ENCODE measurements around the gene STT3A.

STT3A gene

GRCh38 chr11:125588505-125588904, 4.1 kb upstream of the STT3A start:
- no peak for DNase-seq (ENCODE audit: low spot score)

- peak; percentile 16 for DNase-seq (ENCODE audit: low spot score)
These were observed 875 bp upstream of the STT3A start for GRCh38 chr11:125591649-125592304.

GRCh38 chr11:125593114-125593820, 615 bp downstream of the STT3A start:
- peak; percentile 32 for DNase-seq (ENCODE audit: low spot score)

GRCh38 chr11:125594958-125595357, 2.3 kb downstream of the STT3A start:
- no peak for DNase-seq (ENCODE audit: low spot score)

DNA sequence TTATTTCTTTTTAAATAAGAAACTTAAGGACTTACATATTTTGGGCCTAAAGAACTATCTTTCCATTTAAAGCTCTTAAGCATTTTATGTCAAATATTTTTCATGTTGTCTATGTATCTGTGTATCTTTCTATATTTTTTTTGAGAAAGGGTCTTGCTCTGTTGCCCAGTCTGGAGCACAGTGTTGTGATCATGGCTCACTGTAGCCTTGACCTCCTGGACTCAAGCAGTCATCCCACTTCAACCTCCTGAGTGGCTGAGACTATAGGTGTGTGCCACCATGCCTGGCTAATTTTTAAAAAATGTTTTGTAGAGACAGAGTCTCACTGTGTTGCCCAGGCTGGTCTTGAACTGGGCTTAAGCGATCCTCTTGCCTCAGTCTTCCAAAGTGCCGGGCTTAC, 8.0 kb downstream of the STT3A start:
- no peak for DNase-seq (ENCODE audit: low spot score)

DNA sequence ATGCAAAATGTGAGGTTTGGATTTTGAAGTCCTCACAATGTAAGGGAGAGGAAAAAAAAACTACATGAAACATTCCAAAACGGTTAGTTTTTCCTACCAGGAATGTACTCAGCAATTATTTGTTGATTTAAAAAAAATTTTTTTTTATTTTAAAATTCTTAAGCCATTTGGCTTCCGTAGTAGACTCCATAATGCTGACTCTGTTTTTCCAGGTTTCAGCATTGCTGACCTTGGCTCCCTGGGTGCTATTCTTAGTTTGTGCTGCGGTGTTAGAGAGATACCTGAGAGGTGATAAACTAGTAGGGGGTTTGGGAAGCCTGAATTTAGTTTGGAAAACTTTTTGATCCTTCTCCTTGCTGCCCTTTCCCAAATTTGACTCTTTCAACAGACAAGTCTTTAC, 10.6 kb downstream of the STT3A start:
- DNase-seq (ENCODE audit: low spot score): no peak

DNA sequence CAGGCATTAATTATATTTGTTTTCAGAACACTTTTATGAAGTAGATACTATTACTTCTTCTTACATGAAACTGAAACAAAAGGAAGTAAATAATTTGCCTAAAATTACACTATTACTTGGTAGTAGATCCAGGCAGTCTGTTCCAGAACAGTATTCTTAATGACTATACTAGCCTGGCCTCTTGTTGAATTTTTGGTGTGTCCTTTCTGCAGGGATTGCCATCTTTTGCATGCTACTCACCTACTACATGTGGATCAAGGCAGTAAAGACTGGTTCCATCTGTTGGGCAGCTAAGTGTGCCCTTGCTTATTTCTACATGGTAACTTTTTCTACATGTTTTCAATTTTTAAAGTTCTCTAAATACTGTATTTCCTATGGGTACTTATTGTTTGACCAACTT, 12.8 kb downstream of the STT3A start:
- DNase-seq (ENCODE audit: low spot score): no peak

DNA sequence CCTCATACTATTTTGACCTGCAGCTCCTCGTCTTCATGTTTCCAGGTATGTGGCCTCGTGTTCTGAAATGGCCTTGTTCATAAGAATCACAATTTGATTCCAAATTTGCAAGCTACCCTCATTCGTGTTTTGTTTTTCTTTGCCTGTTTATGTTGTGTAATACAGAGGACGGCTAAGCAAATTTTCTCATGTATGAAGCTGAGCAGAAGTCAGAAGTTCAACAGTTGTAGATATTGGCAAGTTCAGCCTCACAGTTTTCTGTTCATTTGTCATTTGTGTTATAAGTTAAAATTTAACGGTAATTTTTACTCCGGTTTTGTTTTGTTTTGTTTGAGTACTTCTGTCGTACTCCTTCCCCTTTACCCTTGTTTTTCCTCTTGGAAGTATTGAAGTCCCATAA, 16.9 kb downstream of the STT3A start:
- no peak for DNase-seq (ENCODE audit: low spot score)

GRCh38 chr11:125618383-125618782, 25.7 kb downstream of the STT3A start:
- no peak for DNase-seq (ENCODE audit: low spot score)

- DNase-seq (ENCODE audit: low spot score): peak; percentile 7
These were observed 29.3 kb downstream of the STT3A start for GRCh38 chr11:125621995-125622394.

GRCh38 chr11:125623064-125623463, 30.4 kb downstream of the STT3A start:
- DNase-seq (ENCODE audit: low spot score): no peak

DNA sequence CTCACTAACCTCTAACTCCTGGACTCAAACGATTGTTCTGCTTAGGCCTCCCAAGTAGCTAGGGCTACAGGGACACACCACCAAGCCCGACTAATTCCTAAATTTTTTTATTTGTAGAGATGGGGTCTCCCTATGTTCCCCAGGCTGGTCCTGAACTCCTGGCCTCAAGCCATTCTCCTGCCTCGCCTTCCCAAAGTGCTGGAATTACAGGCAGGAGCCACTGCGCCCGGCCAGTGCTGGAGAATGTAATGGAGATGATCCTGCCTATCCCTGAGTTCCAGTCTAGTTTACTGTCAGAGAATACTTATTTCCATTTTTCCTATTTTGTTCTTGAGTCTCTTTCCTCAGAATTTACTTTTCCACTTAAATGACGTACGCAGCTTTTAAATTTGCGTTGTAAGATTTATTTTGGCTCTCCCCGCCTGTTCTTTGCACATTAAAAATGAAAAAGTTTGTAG, 32.1 kb downstream of the STT3A start, which contains the start of gene CHEK1:
TSS of gene CHEK1 (plus strand) at position 408 of the 458 bp plus-strand sequence. CDS start 1,606 bp downstream, outside the sequence.
- no peak for DNase-seq (ENCODE audit: low spot score)

DNA sequence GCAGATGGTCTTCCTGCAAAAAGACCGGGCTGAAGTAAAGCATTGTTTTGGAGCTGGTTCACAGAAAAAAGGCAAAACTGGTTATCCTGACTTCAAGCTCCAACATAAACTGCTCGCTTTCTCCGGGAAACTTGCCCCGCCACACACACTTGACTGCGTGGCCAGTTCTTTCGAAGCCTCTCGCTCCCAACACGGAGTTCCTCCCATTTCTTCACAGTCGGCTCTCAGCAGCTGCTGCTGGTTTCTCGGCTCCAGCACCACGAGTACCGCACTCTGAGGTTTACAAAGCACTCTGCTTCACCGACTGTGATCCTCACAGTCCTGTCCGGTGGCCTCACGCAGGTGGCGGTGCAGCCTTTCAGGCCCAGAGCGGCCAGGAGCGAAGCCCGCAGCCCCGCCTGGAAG, 32.6 kb downstream of the STT3A start:
- DNase-seq (ENCODE audit: low spot score): no peak

DNA sequence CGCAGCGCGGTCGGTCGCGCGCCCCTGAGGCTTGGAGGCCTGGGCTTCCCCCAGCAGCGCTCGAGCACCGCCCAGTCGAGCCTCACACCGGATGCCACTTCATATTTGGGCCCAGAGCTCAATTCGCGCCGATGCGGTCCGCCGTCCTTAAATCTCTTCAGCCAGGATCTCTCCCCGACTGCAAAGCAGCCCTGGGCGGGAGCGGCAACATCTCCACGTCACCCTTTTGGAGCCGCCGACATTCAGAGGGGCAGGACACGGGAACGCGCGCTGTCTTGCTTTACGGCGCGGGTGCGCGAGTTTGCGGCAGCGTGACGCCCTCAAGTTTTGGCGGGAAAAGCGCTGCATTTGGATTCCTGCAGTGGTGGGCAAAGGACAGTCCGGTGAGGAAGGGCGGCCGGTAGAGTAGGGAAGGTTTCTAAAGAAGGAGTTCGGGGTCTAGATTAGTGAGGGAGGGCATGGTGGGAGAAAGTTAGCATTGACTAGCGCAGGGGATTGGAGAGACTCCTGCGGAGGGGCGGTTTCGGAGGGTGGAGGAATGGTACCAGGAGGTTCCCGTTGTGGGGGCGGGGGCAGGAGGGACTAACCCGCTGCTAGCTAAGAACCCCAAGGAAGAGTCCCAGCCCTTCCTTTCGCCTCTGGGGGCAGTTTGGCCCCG, 33.1 kb downstream of the STT3A start:
- DNase-seq (ENCODE audit: low spot score): peak; percentile 89

GRCh38 chr11:125626288-125626950, 33.8 kb downstream of the STT3A start:
- peak; percentile 55 for DNase-seq (ENCODE audit: low spot score)

- no peak for DNase-seq (ENCODE audit: low spot score)
These were observed 34.7 kb downstream of the STT3A start for GRCh38 chr11:125627236-125627910.

DNA sequence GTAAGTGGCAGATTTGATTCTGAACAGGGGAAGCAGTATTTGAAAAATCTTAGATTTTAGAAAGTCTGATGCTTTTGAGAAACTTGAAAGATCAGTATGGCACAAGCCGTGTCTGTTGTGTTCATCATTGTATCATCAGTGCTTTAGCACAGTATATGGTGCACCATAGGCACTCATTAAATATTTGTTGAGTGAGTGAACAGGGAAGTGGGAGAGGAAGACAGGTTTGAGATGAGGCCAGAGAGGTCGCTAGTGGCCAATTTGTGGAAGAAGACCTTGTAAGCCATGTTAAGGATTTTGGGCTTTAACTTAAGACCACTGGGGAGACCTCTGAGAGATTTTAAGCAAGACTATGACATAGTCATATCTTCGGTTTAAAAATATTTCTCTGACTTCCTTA, 45.2 kb downstream of the STT3A start:
- DNase-seq (ENCODE audit: low spot score): no peak

DNA sequence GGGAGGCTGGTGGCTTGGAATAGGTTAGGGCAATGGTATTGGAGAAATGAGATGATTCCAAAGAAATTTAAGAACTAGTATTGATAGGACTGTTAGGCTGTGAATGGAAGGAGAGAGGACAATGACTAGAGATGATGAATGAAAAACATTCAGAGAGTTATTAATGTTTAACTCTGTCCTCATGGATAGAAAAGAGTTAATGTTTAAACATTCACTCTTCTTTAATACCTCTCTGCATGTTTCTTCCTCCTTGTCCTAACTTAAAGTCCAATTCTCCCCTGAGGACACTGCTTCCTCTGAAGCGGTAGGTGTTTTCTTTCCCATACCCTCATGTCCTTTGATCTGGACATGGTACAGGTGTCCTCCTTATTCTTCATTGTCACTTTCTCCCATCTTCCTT, 45.7 kb downstream of the STT3A start:
- DNase-seq (ENCODE audit: low spot score): no peak

- no peak for DNase-seq (ENCODE audit: low spot score)
These were observed 53.2 kb downstream of the STT3A start for GRCh38 chr11:125645871-125646270.

- DNase-seq (ENCODE audit: low spot score): no peak
These were observed 57.0 kb downstream of the STT3A start for GRCh38 chr11:125649465-125650166.

DNA sequence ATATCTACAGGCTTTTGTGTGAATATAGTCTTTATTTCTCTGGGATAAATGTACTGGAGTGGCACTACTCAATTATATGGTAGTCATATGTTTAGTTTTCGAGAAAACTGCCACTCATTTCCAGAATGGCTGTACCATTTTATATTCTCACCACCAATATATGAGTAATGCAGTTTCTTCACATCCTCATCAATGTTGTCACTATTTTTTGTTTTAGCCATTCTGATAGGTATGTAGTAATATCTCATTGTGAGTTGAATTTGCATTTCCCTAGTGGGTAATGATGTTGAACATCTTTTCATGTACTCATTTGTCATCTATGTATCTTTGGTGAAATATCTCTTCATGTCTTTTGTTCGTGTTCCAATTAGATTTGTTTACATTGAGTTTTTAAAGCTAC, 70.0 kb downstream of the STT3A start:
- DNase-seq (ENCODE audit: low spot score): no peak

Data from LoVo (cell line).